Measurements from ENCODE around the gene ELMO2.

DNA sequence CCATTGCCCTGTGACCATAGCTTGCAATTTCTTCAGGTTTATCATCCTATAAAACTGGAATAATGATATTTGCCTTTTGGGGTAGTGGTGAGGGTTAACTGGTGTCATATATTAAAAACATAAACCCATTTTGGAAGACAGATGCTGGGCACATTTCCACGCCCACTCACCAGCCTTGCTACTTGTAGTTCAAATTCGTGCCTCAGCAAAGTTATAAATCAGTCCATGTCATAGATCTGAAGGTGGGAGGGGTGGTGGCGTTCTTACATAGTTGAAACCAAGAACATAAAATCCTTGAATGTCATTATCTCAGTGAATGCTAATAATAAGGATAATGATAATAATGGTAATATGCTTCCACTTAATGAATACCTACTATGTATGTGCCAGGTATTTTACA lies 9.4 kb upstream of the ELMO2 start:
- TF ChIP-seq, protein P1, sequence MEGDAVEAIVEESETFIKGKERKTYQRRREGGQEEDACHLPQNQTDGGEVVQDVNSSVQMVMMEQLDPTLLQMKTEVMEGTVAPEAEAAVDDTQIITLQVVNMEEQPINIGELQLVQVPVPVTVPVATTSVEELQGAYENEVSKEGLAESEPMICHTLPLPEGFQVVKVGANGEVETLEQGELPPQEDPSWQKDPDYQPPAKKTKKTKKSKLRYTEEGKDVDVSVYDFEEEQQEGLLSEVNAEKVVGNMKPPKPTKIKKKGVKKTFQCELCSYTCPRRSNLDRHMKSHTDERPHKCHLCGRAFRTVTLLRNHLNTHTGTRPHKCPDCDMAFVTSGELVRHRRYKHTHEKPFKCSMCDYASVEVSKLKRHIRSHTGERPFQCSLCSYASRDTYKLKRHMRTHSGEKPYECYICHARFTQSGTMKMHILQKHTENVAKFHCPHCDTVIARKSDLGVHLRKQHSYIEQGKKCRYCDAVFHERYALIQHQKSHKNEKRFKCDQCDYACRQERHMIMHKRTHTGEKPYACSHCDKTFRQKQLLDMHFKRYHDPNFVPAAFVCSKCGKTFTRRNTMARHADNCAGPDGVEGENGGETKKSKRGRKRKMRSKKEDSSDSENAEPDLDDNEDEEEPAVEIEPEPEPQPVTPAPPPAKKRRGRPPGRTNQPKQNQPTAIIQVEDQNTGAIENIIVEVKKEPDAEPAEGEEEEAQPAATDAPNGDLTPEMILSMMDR (IDR thresholded peaks at IDR 0.05): no peak
- no peak for TF ChIP-seq POLR2AphosphoS5 (IDR thresholded peaks at IDR 0.05)

Measured in upper lobe of left lung (tissue), 4 donors.